Measurements from ENCODE around the gene UNC13A.
"Not testable (repeated sequence)": the region's sequence is repeated elsewhere in the genome, so short reads cannot be mapped to it uniquely, and the experiment has no call there.

UNC13A gene

DNA sequence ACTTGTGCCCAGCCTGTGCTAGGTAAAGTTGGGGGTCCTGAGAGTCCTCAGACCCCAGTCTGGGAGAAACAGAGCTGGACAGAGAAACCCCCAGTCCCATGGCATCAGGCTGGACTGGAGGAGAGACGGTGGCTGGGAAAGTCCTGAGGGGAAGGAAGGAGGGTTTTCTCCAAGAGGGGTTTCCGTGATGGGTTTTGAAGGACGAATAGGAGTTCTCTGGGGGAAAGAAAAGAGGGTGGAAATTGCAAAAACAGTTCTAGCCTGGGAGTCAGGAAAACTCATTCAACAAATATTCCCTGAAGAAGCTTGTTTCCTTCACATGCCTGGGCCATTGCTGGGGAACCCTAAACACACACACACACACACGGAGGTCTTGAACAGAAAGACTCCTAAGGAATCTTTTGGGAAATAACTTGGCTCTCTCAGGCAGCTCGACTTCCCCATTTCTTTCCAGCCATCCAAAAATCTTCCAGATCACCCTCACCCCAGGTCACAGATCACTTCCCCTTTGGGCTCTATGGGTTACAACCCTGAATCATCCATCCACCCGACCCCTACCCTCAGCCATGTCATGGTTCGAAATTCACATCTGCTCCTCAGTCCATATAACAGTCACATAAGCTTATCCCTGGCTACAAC is 85.2 kb downstream of the UNC13A start:
- TF ChIP-seq ZFX (IDR thresholded peaks at IDR 0.05; ENCODE audit: borderline replicate concordance) (no peak), CTCF (IDR thresholded peaks at IDR 0.05) (no peak)
- H3K27ac ChIP-seq: no peak overlapping the region

DNA sequence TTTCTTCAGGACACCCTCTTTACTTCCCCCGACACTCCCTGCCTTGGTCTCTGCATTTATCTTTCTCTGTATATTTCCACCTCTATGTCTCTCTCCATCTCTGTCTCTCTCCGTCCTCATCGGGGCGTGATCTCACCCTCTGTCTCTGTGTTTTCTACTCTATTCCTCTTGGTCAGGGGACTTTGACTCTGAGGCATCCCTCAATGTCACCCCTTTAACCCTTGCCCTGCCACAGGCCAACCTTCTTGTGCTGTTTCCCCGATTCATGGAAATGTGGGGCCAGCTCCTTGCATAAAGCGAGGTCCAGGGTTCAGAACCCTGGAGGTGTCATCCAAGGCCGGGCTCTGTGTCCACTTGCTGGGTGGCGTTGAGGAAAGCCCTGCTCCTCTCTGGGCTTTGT is 85.9 kb downstream of the UNC13A start:
- TF ChIP-seq CTCF (IDR thresholded peaks at IDR 0.05) (no peak), ZFX (IDR thresholded peaks at IDR 0.05; ENCODE audit: borderline replicate concordance) (no peak)
- no peak overlapping the region for H3K27ac ChIP-seq

DNA sequence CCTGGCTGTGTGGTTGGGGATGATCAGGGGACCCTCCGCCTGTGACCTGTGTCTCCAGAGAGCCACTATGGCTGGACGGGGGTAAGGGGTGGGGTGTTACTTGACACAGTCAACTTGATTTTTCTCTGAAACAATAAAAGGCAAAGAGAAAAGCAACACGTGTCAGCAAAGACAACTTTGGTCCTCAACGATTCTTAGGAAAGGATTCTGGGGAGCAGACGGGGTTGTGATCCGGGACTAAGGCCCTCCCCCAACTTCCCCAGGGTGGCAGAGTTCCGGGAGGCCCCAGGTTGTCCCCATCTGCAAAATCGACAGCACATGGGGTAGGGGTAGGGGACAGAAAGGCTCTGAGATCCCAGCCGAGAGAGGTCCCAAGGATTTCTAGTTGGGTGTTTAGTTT is 86.5 kb downstream of the UNC13A start:
- H3K27ac ChIP-seq: peak overlapping the region; percentile 4; the same call in 1 of the 2 replicates
- no peak for TF ChIP-seq CTCF (IDR thresholded peaks at IDR 0.05)
- no peak for TF ChIP-seq ZFX (IDR thresholded peaks at IDR 0.05; ENCODE audit: borderline replicate concordance)

- TF ChIP-seq CTCF (IDR thresholded peaks at IDR 0.05): no peak
- no peak for TF ChIP-seq ZFX (IDR thresholded peaks at IDR 0.05; ENCODE audit: borderline replicate concordance)
These were observed 88.4 kb downstream of the UNC13A start for GRCh38 chr19:17599780-17600179.

GRCh38 chr19:17598953-17599352 is 89.2 kb downstream of the UNC13A start:
- no peak for TF ChIP-seq CTCF (IDR thresholded peaks at IDR 0.05)
- TF ChIP-seq ZFX (IDR thresholded peaks at IDR 0.05; ENCODE audit: borderline replicate concordance): no peak

More at GRCh38 chr19:17599780-17600179, 88.4 kb downstream of the UNC13A start:
- H3K27ac ChIP-seq: peak overlapping the region; percentile 40

GRCh38 chr19:17598063-17598462 is 90.1 kb downstream of the UNC13A start:
- not testable (repeated sequence) for H3K27ac ChIP-seq

More at GRCh38 chr19:17598953-17599352, 89.2 kb downstream of the UNC13A start:
- H3K27ac ChIP-seq: peak overlapping the region; percentile 40

DNA sequence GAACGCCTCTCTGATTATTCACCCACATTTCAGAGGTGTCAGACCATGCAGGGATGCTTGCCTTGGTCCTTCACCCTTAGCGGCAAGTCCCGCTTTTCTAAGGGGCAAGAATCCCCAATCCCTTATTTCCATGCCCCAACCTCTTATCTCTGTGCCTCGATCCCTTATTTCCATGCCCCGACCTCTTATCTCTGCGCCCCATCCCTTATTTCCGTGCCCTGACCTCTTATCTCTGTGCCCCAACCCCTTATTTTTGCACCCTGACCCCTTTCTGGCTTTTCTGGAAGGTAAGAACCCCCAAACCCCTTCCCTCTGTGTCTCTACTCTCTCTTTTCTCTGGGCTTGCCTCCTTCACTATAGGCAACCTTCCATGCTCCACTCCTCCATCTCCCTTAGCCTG is 93.9 kb downstream of the UNC13A start:
- H3K27ac ChIP-seq: not testable (repeated sequence)

DNA sequence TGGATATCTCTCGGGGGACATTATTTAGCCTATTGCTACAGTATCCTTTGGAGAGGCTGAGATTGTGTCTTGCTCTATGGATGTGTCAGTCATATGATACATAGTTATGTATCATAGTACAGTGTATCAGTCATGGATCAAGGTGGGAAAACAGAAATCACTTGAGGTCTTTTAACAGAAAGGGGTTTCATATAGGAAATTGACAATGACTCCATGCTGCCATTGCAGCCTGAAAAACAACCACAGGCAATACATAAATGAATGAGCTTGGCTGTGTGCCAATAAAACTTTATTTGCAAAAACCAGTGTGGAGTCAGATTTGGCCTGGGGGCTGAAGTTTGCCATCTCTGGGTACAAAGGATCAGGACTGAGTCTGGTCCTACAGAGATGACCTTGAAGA is 97.3 kb downstream of the UNC13A start:
- no peak for TF ChIP-seq CTCF (IDR thresholded peaks at IDR 0.05)
- no peak for TF ChIP-seq ZFX (IDR thresholded peaks at IDR 0.05; ENCODE audit: borderline replicate concordance)
- no peak overlapping the region for H3K27ac ChIP-seq

DNA sequence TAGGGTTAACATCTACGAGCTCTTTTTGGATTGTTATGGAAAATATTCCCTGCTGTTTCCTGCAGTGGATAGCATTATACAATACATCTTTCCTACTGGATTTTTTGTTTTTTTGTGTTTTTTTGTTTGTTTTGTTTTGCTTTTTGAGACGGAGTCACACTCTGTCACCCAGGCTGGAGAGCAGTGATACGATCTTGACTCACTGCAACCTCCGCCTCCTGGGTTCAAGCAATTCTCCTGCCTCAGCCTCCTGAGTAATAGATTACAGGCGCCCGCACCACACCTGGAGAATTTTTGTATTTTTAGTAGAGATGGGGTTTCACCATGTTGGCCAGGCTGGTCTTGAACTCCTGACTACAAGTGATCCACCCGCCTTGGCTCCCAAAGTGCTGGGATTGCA is 102.8 kb downstream of the UNC13A start:
- H3K27ac ChIP-seq: not testable (repeated sequence)

Measured in 22Rv1 (cell line).